ENCODE results near the gene PPM1M.

Gene PPM1M

DNA sequence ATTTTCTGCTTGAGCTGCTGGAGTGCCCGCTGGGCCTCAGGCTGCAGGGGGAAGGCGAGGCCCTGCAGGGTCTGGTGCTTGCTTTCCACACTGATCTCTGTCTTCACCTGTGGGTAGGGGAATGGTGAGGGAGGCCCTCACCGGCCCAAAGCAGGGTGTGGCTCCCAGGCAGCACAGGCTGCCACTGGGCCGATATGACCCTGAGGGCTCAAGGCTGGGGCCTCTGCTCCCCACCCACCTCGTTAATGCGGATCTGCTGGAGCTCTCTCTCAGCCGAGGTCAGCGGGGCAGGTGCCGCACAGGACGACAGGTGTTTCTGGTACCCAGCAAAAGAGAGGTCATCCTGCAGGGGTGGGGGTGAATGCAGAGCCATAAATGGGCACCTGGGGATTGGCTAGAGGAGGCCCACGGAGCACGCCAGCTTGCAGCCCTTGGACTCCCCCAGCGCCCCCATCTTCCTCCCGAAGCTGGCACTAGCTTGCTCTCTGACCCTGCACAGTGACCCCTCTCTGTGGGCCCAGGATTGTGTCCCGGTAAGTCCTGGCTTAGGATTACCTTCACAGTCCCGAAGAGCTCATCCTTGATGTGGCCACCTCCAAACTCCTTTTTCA lies 14.6 kb upstream of the PPM1M start:
- DNase-seq (ENCODE audit: low spot score), result peak; percentile 48

DNA sequence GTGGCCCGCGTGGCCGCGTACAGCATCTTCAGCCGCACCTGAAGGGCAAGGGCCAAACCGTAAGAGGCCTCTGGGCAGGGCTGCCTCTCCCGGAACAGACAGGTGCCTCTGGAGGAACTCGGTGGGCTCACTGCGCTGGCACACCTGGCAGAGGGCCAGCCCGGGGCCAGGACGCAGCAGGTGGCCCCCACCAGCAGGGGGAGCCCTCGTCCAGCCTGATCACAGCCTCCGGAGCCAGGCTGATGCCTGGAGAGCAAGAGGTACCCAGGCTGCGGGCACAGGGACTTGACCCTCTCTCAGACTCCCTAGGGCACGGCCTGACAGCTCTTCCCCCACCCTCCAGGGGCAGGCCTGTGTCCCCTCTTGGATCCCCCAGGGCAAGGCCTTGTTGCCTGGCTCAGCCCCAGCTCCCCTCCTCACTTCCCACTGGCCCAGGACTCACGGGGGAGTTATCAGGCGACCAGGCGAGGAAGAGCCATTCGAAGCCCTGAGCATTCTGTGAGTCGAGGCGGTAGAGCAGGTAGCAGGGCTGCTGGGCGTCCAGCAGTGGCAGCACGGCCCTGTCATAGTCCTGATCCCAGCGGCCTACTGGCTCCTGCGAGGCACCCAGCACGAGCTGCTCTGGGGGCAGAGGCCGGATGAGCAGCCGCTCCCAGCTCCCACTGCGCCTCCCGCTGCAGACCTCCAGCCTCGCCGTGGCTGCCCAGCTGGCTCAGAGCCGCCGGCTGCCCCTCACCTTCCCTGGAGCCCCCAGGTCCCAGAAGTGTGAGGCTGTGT lies 13.9 kb upstream of the PPM1M start:
- DNase-seq (ENCODE audit: low spot score), result peak; percentile 77

DNA sequence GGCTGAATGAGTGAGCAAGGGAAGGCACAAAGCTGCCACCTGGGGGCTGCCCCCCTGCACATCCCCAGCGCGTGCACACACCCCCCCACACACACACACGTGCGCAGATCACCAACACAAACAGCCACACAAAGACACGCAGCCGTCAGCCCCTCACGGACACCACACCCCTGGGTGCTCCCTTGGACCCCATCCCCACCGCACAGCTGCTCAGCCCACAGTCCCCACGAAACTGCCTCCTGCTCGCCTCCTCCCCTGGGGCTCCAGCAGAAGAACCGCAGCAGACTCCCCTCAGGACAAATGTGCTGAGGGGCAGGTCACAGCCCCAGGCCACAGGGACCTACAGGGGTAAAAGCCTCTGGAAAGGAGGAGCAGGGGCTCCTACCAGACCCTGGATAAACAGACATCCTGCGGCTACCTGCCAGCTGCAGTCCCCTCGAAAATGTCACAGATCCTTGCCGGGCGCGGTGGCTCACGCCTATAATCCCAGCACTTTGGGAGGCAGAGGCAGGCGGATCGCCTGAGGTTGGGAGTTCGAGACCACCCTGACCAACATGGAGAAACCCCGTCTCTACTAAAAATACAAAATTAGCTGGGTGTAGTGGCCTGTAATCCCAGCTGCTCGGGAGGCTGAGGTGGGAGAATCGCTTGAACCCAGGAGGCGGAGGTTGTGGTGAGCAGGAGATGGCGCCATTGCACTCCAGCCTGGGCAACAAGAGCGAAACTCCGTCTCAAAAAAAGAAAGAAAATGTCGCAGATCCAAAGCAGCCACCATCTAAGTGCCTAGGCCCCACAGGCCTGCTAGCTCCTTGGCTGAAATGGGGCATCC lies 13.1 kb upstream of the PPM1M start:
- DNase-seq (ENCODE audit: low spot score), result peak; percentile 41

DNA sequence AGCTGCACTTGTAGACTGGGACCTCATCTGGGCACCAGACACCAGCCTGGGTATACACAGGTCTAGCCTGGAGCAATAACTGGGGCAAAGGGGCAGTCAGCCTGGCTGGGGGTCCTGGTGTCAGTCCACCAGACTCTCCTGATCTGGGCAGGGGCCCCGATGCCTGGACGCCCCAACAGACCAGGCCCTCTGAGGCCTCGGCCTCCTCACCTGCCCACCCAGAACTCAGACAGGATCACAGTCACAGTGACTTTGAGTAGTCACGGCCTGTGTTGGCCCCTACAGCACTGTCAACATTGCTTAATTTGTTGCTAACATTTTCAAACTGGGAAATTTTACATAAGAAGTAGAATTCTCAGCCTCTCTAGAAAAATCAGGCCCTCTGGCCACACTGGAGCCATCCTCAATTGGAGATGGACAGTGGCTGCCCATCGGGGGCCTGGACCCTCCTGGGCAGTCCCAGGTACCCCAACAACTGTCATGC lies 12.4 kb upstream of the PPM1M start:
- peak; percentile 51 for DNase-seq (ENCODE audit: low spot score)

DNA sequence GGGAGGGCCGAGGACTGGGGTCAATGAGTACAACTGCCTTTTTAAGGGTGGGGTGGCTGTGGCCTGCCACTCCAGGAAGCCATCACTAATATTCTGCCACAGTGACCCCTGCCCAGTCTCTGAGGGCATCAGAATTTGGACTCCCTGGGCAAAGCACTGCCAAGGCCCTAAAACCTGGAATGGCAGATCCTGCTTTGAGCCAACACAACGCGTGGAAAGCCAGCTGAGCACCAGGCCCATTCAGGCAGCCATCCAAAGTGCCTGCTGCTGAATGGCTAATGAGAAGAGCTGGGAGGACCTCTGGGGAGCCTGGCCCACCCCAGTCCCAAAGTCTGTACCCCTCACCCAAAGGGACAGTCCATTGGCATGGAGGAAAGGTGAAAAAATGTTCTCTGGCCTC lies 11.6 kb upstream of the PPM1M start:
- peak; percentile 38 for DNase-seq (ENCODE audit: low spot score)

DNA sequence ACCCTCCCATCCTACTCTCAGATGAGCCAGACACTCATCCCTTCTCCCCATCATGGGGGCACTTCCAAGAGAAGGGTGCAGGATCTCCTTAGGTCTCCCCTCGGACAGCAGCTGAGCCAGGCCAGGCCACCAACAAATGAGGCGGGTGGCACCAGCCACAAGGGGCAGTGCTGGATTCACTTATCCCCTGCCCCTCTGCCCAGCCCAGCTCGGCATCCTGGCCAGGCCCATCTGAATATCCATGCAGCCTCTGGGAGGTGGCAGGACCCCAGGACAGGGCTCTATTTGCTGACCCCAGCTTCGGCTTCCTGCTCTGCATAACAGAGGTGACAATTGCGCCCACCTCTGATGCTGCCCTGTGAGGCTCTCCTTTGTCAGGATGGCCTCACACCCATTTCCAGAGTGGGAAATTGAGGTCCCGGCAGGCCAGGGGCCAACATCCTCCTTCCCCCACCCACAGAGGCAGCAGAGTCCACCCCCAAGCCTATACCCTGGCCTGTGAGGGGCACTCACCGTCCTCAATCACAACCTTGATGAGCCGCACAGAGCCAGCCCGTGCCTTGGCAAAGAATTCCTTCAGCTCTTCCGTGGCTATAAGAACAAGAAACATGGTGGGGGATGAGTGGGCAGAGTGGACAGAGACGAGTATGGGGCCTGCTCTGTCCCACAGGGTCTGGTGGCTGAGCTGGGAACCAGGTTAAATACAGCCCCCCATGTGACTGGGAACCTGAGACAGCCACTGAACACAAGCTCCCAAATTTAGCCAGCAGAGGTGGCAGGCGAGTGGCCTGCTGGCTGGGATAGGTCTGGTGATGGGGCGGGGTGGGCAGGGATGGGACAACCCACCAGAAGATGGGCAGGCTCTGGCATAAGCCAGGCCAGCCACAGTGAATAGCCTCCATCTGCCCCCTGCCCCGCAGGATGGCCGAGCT lies 10.8 kb upstream of the PPM1M start:
- DNase-seq (ENCODE audit: low spot score), result peak; percentile 41

DNA sequence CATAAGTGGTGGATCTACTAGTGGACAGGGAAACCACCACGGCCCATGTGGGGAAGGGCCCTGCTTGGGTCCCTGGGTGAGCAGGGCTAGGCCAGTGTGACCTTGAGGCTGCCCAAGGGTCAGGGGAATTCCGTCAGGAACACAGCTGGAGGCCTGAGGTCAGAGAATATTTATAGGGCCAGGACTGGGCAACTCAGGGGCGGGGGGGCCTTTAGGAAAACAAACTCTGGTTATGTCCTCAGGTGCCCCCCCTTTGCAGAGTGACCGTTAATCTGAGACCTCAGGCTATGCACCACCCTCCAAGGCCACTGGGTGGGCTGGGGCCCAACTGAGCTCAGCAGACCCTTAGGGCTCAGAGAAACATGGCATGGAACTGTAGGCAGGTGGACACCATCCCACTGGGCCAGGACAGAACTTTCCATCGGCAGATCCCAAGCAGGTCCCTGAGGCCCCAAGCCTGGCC lies 9.1 kb upstream of the PPM1M start:
- peak; percentile 35 for DNase-seq (ENCODE audit: low spot score)

DNA sequence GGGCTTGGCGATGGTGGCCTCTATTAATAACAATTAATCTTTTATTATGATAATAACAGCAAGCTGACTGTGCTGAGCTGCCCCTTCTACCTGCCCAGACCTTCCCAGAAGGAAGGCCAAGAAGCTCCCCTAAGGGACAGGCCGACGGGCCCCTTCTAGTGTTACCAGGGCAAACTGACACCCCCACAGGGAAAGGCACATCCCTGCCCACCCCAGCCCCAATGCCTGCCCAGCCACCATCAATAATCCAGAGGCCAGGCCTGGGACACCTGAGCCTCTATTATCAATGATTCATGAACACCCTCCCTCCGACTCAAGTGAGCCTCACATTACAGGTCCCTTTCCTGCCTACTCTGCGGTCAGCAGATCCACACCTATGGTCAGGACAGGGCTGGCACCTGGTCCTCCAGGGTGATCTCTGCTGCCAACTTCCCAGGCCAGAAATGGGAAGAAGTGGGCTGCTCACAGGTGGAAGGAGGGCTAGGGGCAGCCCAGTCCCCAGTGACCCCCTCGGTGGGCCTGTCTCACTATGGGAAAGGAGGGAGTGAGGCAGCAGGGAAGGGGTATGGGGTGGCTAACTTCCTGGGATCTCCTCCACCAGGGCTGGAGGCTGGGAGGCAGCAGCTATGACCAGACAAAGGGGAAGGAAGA lies 8.4 kb upstream of the PPM1M start:
- DNase-seq (ENCODE audit: low spot score), result no peak

DNA sequence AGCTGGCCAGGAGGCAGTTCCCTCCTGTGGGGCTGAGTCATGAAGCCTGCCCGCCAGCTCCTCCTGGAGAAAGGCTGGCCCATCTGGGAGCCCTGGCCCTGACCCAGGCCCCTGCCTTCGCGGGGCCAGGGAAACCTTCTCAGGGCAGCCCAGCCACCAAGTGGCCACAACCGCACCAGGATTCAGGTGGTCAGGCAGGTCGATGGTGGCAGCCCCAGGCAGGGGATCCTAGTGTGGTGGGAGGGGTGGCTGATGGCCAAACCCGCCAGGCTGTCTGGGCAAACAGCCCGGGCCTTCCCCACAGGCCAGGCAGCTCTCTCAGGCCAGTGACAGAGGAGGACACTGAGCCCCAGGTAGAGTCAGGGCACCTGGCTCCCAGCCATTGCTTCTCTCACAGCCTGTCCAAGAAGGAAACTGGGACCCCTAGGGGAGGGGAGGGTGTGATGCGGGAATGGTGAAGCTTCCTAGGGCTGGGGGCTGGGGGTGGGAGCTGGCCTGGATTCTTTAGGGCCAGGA lies 7.8 kb upstream of the PPM1M start:
- DNase-seq (ENCODE audit: low spot score), result no peak

DNA sequence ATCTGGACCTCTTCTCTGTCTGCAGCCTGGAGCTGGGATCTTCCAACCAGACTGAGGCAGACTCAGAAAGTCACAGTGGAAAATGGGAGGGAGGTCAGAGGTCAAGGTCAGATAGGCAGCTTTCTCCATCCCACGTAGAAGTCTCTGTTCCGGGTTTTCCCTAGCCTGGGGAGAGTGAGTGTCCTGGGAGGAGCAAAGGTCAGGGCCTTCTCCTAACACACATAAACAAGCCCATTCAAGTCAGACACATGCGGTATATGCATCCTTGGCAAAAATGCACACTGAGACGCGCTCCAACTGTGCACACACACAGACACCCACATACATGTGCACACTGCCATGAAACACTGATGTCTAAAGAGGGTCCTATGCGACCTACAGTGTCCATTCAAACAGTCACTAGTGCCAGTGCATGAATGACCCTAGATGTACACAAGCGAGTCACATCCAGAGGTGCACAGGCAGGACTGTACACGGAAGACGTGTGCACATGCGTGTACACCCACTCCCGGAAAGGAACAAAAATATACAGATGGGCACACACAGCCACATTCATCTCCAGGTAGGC lies 7.3 kb upstream of the PPM1M start:
- DNase-seq (ENCODE audit: low spot score), result peak; percentile 55

DNA sequence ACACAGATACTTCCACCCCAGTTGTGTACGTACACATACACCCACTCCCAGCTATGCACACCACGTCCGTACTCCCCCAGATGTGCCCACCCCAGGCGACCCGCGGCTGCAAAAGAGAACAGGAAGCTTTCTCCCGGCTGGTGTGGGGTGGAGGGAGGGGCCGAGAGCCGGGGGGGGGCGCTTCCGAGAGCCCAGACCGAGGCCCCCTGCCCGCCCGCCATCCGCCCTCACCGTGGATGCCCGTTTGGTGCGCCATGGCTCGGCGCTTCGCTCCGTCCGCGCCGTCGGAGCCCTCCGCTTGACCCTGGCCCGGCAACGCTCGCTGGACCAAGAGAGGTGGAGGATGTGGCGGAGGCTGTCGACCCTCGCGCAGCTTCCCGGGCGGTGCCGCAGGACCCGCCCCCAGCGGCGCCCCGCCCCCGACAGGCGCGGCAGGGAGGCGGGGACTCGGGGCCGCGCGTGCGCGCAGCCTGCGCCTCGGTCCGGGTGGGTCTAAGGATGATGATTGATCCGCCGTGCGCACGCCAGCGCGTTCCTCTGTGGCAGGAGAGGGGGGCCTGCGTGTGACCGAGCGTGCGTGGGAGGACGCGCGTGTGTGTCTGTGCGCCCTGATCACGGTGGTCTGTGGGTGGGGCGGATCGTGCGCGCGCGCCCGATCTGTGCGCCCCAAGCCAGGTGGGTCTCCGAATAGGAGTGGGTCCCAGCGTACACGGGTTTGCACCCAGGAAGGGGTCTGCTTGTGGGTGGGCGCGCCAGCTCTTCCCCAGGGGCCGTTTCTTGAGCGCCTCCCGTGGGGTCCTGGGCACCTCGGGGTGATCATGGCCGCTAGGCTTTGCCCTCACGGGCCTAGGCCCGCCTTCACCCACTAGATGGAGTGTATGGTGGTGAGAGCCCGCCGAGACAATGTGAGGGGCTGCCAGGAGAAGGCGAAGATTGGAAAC lies 6.5 kb upstream of the PPM1M start, which contains the start of gene TWF2:
Gene TWF2 (minus strand): TSS at position 398 of the 941 bp plus-strand sequence. CDS start 142 bp downstream, at position 256.
- peak; percentile 90 for DNase-seq (ENCODE audit: low spot score)

DNA sequence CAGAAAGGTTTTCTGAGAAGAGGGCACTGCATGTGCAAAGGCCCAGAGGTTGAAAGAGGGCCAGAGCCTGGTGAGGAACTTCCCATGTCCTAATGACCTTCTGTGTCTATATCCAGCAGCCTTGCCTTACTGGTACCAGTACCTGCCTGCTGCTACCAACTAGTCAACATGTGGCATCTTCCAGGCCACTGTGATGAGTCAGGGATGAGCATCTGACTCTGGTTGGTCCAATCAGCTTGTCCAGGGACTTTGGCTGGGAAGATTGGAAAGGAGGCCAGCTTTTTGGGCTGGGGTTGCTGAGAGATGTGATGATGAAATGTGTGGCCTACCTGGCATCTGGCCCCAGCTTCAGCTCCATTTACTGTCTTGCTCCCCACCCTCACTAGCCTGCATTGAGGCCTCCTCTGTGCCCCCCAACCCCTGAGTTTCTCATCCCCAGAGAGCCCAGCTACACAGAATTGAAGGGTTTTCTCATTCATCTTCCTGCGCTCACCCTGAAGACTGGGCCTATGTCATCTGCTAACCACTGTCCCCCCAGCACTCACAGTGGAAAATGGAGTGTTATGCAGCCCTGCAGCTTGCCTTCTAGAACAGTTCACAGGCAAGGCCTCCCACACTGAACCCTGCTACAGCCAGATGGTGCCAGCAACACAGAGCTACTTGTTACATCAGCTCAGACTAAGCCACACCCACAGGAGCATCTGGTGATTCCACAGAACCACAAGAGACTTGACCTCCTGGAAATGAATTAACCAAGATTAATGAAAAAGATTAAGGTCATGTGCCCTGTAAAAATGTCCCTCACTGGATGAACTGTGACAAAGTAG lies 5.3 kb upstream of the PPM1M start:
- DNase-seq (ENCODE audit: low spot score), result peak; percentile 47

DNA sequence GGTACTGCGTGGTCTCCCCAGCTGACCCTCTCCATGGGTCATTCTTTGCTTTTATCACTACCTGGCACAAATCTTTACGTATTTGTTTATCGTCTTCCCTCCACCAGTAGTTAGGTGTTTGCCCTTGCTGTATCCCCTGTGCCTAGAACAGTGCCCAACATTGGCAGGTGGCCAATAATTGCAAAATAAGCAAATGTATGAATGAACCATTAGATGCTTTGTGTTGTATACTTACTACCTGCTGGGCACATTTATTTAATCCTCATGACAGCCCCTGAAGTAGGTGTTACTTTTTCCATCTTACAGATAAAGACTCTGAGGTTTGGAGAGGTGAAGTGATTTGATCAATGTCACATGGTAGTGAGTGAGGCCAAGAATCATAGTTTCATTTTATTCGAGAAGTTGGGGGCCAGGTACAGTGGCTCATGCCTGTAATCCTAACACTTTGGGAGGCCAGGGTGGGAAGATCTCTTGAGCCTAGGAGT lies 4.6 kb upstream of the PPM1M start:
- DNase-seq (ENCODE audit: low spot score), result no peak

DNA sequence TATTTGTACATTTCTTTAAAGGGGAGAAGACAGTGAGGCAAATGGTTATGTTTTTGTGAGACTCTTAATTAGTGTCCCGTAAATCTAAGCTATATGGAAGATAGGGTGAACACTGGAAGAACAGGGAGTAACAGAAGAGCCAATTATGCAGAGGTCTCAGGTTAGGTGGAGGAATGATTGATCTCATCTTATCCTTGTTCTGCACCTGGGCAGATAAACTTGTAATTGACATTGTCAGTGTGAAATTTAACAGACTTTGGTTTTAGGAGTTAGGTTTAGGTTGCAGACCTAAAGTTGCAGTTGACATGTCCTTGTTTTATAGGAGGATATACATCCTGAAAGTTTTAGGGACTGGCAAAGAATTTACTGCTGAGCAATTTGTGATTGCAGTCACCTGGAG lies 3.5 kb upstream of the PPM1M start:
- DNase-seq (ENCODE audit: low spot score), result no peak

DNA sequence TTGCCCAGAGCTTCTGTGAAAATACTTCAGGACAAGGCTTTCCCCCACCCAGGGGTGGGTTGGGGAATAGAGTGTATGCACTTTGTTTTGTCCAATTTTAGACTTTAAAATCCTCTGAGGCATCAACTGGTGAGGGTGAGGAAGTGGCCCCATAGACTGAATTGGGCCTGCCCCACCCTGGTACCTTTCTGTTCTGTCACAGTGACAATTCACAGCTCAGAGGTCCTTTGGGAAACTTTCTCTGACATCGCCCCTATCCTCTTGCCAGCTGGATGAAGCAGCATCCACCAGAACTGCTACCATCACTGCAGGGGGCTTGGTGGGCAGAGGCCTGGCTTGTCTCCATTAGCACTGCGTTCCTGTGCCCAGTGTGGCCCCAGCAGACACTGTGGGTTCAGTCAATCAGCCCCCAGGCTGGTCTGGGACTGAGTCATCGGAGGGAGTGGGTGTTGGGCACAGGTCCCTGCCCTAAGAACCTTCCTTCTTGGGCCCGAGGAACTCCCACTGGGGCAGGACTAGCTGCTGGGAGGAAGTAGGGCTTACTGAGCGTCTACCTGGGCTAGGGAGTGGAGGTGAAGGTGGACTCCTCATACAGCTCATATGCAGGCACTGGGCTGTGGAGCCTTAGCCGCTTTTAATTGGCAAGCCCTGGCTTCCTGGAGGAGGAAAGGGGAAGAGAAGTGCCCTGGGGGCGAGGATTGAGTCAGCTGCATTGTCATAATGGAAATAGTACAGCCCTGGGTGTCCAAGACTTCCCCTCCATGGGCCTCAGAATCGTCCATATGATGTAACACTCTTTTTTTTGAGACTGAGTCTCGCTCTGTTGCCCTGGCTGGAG lies 1.5 kb upstream of the PPM1M start:
- no peak for DNase-seq (ENCODE audit: low spot score)

DNA sequence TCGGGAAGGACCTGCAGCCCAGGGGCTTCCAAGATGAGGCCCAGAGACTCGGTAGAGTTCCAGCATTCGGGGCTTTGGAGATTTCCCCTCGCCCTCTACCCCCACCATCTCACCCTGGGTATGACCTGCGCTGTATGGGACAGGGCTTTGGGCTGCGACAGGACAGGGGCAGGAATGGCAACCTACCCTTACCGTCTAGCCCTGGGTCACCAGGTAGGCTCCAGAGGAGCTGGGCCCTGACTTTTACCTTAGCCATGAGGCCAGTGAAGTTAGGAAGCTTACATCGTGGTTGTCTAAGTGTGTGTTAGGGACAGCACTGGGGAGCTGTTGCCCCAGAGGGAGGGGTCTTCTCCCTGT lies 683 bp downstream of the PPM1M start:
- no peak for DNase-seq (ENCODE audit: low spot score)

DNA sequence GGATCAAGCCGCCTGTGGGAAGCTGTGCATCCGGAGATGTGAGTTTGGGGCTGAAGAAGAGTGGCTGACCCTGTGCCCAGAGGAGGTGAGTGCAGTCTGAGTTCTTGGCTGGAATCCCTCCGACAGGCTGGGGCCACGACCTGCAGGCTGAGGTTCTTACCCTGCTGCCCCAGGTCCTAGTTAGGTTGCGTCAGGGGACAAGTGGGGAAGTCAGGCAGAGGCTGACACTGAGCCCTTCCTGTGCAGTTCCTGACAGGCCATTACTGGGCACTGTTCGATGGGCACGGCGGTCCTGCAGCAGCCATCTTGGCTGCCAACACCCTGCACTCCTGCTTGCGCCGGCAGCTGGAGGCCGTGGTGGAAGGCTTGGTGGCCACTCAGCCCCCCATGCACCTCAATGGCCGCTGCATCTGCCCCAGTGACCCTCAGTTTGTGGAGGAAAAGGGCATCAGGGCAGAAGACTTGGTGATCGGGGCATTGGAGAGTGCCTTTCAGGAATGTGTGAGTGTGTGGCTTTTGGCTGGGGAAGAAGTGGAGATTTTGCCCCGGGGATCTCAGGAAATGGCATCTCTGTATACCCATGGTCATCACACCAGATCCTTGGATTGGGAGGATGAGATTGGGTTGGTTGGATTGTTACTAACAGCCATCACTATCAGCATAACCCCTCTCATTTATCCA lies 1.3 kb downstream of the PPM1M start:
- DNase-seq (ENCODE audit: low spot score), result peak; percentile 46

Measured in ecto neural progenitor cell (in vitro differentiated cells).